ENCODE measurements around the gene SNAPC5.

Gene SNAPC5, protein sequence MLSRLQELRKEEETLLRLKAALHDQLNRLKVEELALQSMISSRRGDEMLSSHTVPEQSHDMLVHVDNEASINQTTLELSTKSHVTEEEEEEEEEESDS
- total RNA-seq = 13.8 to 16.4 (median 15.1) reads per million in 3 donors

DNA sequence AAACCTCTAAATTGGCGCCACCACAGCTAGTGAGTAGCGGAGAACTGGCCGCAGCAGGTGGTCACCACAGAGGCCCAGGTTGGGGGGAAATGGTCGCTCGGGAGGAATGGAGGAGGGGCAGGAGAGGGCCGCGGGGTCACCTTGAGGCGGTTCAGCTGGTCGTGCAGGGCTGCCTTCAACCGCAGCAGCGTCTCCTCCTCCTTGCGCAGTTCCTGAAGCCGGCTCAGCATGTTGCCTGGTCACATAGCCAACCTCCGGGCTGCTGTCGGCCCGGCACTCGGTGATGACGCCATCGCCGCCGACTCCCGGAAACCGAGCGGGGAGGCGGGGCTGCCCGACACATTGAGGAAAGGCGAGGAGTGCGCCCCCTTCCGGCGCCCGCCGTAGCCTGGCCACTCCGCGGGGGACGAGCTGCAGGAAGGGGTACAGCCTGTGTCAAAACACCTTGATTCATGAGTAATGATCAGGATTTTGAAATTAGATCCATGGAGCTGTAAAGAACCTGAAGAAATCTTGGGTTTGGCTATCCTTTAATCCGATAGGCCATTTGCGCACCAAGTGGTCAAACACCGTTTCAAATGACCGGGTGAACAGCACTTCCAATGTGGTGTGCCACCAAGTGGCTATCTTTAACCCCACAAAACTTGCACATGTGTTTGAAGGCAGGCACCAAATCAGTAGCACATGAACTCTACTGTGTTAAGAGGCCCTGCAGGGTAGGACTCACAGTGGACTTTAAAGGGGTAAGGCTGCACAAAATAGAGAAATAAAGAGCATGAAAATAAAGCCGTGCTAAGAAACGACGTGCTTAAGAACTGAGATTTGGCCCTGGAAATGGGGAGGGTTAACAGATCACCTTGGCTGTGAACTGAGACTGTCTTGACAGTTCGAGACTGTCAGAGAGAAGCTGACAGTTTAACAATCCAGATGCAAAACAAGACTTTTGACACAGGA, at the start of gene SNAPC5:
Gene SNAPC5, minus strand, starts transcription at position 261 of the 954 bp plus-strand sequence. Its CDS starts 31 bp downstream, at position 230.
- peaks cover 26% of the 10 kb centered on the region for H3K4me1 ChIP-seq (ENCODE audit: control insufficient read depth, insufficient read depth, low read length, poor library complexity, severe bottlenecking)
- H3K9me3 ChIP-seq (ENCODE audit: control insufficient read depth, low read length) = no peaks in the 10 kb centered on the region
- peak within 1 kb of the TSS; percentile 90 for H3K27ac ChIP-seq (ENCODE audit: insufficient read depth, low read length, poor library complexity, severe bottlenecking)
- DNase-seq = peak; percentile 95 to 96 (median 96)
- H3K4me3 ChIP-seq (ENCODE audit: insufficient read depth, low read depth, low read length, poor library complexity, severe bottlenecking) = peak within 1 kb of the TSS; percentile 92
- peaks cover 74% of the 10 kb centered on the region for H3K36me3 ChIP-seq (ENCODE audit: control insufficient read depth, insufficient read depth, low read length)
- no peaks in the 10 kb centered on the region for H3K27me3 ChIP-seq (replicated peaks; ENCODE audit: control insufficient read depth, insufficient read depth, low read length, poor library complexity, severe bottlenecking)

DNA sequence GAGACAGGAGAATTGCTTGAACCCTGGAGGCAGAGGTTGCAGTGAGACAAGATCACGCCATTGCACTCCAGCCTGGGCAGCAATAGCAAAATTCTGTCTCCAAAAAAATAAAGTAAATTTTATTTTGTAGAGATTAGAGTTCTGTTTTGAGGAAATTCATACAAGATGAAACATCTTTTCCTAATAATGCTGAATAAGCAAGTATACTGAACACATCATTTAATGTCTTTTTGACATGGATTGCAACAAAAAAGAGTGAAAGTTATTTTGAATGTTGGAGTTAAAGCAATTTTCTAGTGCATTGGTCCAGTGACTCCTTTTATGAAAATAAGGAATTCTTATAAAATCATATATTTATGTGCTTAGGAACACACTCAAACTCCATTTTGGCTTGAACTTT, 47.7 kb upstream of the SNAPC5 start:
- H3K27me3 ChIP-seq (replicated peaks; ENCODE audit: control insufficient read depth, insufficient read depth, low read length, poor library complexity, severe bottlenecking) = no peaks in the 10 kb centered on the region
- H3K9me3 ChIP-seq (ENCODE audit: control insufficient read depth, low read length) = no peaks in the 10 kb centered on the region
- DNase-seq = no peak
- H3K4me1 ChIP-seq (ENCODE audit: control insufficient read depth, insufficient read depth, low read length, poor library complexity, severe bottlenecking) = no peaks in the 10 kb centered on the region
- no peak overlapping the region for H3K4me3 ChIP-seq (ENCODE audit: insufficient read depth, low read depth, low read length, poor library complexity, severe bottlenecking)
- H3K27ac ChIP-seq (ENCODE audit: insufficient read depth, low read length, poor library complexity, severe bottlenecking) = no peak overlapping the region
- H3K36me3 ChIP-seq (ENCODE audit: control insufficient read depth, insufficient read depth, low read length) = peaks cover 3% of the 10 kb centered on the region

DNA sequence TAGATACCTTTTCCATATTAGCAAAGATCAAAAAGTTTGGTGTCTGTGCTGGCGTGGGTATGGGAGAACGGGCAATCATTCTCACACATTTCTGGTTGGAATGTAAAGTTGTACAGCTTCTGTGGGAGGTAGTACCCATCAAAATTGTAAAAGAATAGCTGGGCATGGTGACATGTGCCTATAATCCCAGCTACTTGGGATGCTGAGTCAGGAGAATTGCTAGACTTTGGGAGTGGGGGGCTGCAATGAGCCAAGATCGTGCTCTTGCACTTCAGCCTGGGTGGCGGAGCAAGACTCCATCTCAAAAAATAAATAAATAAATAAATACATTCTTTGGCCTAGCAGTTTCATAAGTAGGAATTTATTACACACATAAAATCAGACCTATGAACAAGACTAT, 45.3 kb upstream of the SNAPC5 start:
- Histone ChIP-seq H3K36me3 (ENCODE audit: control insufficient read depth, insufficient read depth, low read length) (peaks cover 3% of the 10 kb centered on the region), H3K4me3 (ENCODE audit: insufficient read depth, low read depth, low read length, poor library complexity, severe bottlenecking) (no peak overlapping the region), H3K27me3 (replicated peaks; ENCODE audit: control insufficient read depth, insufficient read depth, low read length, poor library complexity, severe bottlenecking) (no peaks in the 10 kb centered on the region), H3K4me1 (ENCODE audit: control insufficient read depth, insufficient read depth, low read length, poor library complexity, severe bottlenecking) (no peaks in the 10 kb centered on the region), H3K27ac (ENCODE audit: insufficient read depth, low read length, poor library complexity, severe bottlenecking) (no peak overlapping the region), H3K9me3 (ENCODE audit: control insufficient read depth, low read length) (no peaks in the 10 kb centered on the region)
- DNase-seq = no peak

DNA sequence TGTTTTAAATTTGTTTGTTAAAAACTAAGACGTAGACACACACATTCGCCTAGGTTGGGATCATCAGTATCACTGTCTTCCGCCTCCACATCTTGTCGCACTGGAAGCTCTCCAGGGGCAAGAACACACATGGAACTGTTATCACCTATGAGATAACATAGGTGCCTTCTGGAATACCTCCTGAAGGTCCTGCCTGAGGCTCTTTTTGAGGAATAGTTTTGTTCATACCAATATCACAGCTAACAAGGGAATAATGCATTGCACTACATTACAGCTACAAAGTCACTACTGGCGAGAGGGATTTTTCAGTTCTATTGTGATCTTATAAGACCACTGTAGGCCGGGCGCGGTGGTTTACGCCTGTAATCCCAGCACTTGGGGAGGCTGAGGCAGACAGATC, 37.5 kb upstream of the SNAPC5 start:
- Histone ChIP-seq H3K4me3 (ENCODE audit: insufficient read depth, low read depth, low read length, poor library complexity, severe bottlenecking) (no peak overlapping the region), H3K27ac (ENCODE audit: insufficient read depth, low read length, poor library complexity, severe bottlenecking) (no peak overlapping the region), H3K9me3 (ENCODE audit: control insufficient read depth, low read length) (no peaks in the 10 kb centered on the region), H3K27me3 (replicated peaks; ENCODE audit: control insufficient read depth, insufficient read depth, low read length, poor library complexity, severe bottlenecking) (no peaks in the 10 kb centered on the region), H3K36me3 (ENCODE audit: control insufficient read depth, insufficient read depth, low read length) (peaks cover 2% of the 10 kb centered on the region), H3K4me1 (ENCODE audit: control insufficient read depth, insufficient read depth, low read length, poor library complexity, severe bottlenecking) (no peaks in the 10 kb centered on the region)
- DNase-seq = no peak

DNA sequence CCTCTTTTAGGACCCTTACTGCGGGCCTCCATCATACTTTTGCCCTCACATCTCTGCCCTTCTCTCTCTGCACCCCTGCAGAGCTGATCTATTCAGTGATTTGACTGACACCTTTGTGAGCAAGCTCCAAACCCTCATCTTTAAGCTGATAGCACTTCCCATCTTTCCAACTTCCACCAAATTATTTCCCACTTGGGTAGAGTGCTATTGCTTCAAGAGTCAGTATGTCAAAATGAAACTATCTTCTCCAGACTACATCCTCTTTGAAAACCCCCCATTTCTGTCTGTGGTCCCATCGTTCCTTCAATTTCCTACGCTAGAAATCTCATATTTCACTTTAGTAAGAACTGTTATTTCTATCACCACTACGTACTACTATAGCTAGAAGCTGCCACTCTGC, 27.3 kb upstream of the SNAPC5 start:
- H3K4me3 ChIP-seq (ENCODE audit: insufficient read depth, low read depth, low read length, poor library complexity, severe bottlenecking) = no peak overlapping the region
- peaks cover 10% of the 10 kb centered on the region for H3K36me3 ChIP-seq (ENCODE audit: control insufficient read depth, insufficient read depth, low read length)
- no peaks in the 10 kb centered on the region for H3K9me3 ChIP-seq (ENCODE audit: control insufficient read depth, low read length)
- no peak for DNase-seq
- H3K27ac ChIP-seq (ENCODE audit: insufficient read depth, low read length, poor library complexity, severe bottlenecking) = no peak overlapping the region
- no peaks in the 10 kb centered on the region for H3K4me1 ChIP-seq (ENCODE audit: control insufficient read depth, insufficient read depth, low read length, poor library complexity, severe bottlenecking)
- H3K27me3 ChIP-seq (replicated peaks; ENCODE audit: control insufficient read depth, insufficient read depth, low read length, poor library complexity, severe bottlenecking) = no peaks in the 10 kb centered on the region

DNA sequence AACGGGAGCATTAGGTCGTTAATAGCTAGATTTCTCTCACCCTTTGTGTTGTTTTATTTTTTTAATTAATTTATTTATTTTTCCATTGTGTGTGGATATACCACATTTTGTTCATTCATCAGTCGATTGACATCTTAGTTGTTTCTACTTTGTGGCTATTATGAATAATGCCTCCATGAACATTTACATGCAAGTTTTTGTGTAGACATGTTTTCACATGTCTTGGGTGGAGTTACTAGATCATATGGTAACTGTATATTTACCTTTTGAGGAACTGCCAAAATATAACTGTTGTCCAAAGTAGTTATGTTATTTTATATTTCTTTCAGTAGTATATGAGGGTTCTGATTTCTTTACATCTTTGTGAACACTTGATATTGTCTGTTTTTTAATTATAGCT, 26.4 kb upstream of the SNAPC5 start:
- peaks cover 3% of the 10 kb centered on the region for H3K36me3 ChIP-seq (ENCODE audit: control insufficient read depth, insufficient read depth, low read length)
- no peaks in the 10 kb centered on the region for H3K4me1 ChIP-seq (ENCODE audit: control insufficient read depth, insufficient read depth, low read length, poor library complexity, severe bottlenecking)
- no peaks in the 10 kb centered on the region for H3K27me3 ChIP-seq (replicated peaks; ENCODE audit: control insufficient read depth, insufficient read depth, low read length, poor library complexity, severe bottlenecking)
- H3K9me3 ChIP-seq (ENCODE audit: control insufficient read depth, low read length) = no peaks in the 10 kb centered on the region
- no peak overlapping the region for H3K27ac ChIP-seq (ENCODE audit: insufficient read depth, low read length, poor library complexity, severe bottlenecking)
- no peak for DNase-seq
- no peak overlapping the region for H3K4me3 ChIP-seq (ENCODE audit: insufficient read depth, low read depth, low read length, poor library complexity, severe bottlenecking)

DNA sequence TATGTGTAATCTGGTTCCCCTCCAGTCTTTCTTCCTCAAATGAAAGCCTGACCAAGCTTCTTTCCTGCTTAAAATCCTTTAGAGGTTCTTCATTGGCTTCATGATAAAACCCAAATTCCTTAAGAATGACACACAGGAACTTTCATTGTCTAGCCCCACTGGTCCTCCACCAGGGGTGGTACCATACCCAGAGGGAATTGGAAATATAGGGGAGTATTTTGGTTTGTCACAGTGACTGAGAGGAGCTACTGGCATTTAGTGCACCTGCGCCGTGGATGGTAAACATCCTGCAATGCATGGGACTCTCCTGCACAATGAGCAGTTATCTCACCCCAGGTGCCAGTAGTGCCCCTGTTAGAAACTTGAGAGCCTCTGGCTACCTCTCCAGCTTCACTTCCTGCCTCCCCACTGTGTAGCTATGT, 18.4 kb upstream of the SNAPC5 start:
- H3K9me3 ChIP-seq (ENCODE audit: control insufficient read depth, low read length) = no peaks in the 10 kb centered on the region
- H3K27me3 ChIP-seq (replicated peaks; ENCODE audit: control insufficient read depth, insufficient read depth, low read length, poor library complexity, severe bottlenecking) = no peaks in the 10 kb centered on the region
- no peaks in the 10 kb centered on the region for H3K4me1 ChIP-seq (ENCODE audit: control insufficient read depth, insufficient read depth, low read length, poor library complexity, severe bottlenecking)
- DNase-seq = no peak
- no peak overlapping the region for H3K27ac ChIP-seq (ENCODE audit: insufficient read depth, low read length, poor library complexity, severe bottlenecking)
- H3K36me3 ChIP-seq (ENCODE audit: control insufficient read depth, insufficient read depth, low read length) = peaks cover 4% of the 10 kb centered on the region
- H3K4me3 ChIP-seq (ENCODE audit: insufficient read depth, low read depth, low read length, poor library complexity, severe bottlenecking) = no peak overlapping the region

DNA sequence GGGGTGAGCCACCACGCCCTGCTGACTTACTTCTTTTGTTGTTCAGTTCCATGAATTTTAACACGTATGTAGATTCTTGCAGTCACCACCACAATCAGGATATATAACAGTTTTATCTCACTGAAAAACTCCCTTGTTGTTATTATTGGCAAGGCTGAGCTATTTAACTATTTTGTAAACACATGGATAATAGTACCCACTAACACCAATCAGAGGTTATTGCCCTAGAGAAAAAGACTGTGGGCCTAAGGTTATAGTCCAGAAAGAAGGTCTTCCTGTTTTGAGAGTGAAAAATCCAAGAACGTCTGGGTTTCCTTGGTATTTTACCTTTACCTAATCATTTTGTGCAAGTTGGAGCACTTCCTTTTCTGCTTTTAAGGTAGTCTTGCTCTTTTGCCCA, 17.0 kb upstream of the SNAPC5 start:
- Histone ChIP-seq H3K9me3 (ENCODE audit: control insufficient read depth, low read length) (no peaks in the 10 kb centered on the region), H3K4me1 (ENCODE audit: control insufficient read depth, insufficient read depth, low read length, poor library complexity, severe bottlenecking) (no peaks in the 10 kb centered on the region), H3K4me3 (ENCODE audit: insufficient read depth, low read depth, low read length, poor library complexity, severe bottlenecking) (no peak overlapping the region), H3K27me3 (replicated peaks; ENCODE audit: control insufficient read depth, insufficient read depth, low read length, poor library complexity, severe bottlenecking) (no peaks in the 10 kb centered on the region), H3K27ac (ENCODE audit: insufficient read depth, low read length, poor library complexity, severe bottlenecking) (no peak overlapping the region), H3K36me3 (ENCODE audit: control insufficient read depth, insufficient read depth, low read length) (peaks cover 4% of the 10 kb centered on the region)
- DNase-seq = no peak

DNA sequence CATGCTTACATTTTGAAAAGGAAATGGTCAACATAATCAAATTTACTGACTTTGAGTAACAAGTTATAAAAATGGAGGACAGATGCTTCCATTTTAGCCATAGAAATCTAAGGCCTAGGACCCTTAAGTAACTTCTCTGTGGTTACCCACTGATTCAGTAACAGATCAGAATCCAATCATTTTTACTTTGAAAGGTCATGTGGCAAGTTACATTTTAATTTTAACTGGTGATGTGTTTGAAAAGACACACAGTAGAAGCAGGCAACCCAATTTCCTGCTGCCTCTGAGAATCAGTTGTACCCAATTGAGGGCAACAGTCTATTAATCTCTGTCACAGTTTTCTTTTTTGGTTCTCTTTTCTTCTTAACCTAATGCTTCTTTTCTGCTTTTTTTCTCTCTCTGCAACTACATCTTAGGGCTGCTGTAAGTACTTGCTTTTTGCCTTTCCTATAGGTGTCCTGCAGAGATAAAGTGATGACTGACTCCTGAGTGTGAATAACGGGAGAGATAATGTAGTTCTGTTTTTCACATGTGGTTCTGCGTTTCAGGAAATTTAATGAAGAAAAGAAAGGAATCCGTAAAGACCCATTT, 10.8 kb upstream of the SNAPC5 start:
- no peaks in the 10 kb centered on the region for H3K36me3 ChIP-seq (ENCODE audit: control insufficient read depth, insufficient read depth, low read length)
- DNase-seq = no peak
- H3K4me1 ChIP-seq (ENCODE audit: control insufficient read depth, insufficient read depth, low read length, poor library complexity, severe bottlenecking) = peaks cover 7% of the 10 kb centered on the region
- H3K27me3 ChIP-seq (replicated peaks; ENCODE audit: control insufficient read depth, insufficient read depth, low read length, poor library complexity, severe bottlenecking) = no peaks in the 10 kb centered on the region
- no peak overlapping the region for H3K4me3 ChIP-seq (ENCODE audit: insufficient read depth, low read depth, low read length, poor library complexity, severe bottlenecking)
- H3K27ac ChIP-seq (ENCODE audit: insufficient read depth, low read length, poor library complexity, severe bottlenecking) = no peak overlapping the region
- H3K9me3 ChIP-seq (ENCODE audit: control insufficient read depth, low read length) = no peaks in the 10 kb centered on the region

DNA sequence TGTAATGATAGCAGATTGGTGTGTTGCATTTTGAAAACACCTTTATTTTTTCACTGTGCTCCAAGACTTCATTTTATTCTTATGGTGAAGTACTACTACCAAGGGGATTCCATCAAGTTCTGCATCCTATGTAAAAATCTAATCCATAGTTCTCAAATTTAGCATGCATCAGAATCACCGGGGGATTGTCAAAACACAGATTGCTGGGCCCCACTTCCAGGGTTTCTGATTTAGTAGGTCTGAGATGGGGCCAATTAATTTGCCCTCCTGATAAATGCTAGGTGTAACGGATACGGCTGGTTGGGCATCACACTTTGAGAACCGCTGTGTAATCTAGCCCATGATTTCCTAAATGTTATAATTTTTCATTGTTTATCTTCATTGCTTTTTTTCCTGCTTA, 8.3 kb upstream of the SNAPC5 start:
- peak overlapping the region; percentile 95 for H3K27ac ChIP-seq (ENCODE audit: insufficient read depth, low read length, poor library complexity, severe bottlenecking)
- peaks cover 25% of the 10 kb centered on the region for H3K36me3 ChIP-seq (ENCODE audit: control insufficient read depth, insufficient read depth, low read length)
- peak overlapping the region; percentile 83 for H3K4me3 ChIP-seq (ENCODE audit: insufficient read depth, low read depth, low read length, poor library complexity, severe bottlenecking)
- H3K9me3 ChIP-seq (ENCODE audit: control insufficient read depth, low read length) = no peaks in the 10 kb centered on the region
- peaks cover 16% of the 10 kb centered on the region for H3K4me1 ChIP-seq (ENCODE audit: control insufficient read depth, insufficient read depth, low read length, poor library complexity, severe bottlenecking)
- no peaks in the 10 kb centered on the region for H3K27me3 ChIP-seq (replicated peaks; ENCODE audit: control insufficient read depth, insufficient read depth, low read length, poor library complexity, severe bottlenecking)
- DNase-seq = no peak
